Pons (tissue), 1 donor: Measurements from ENCODE around the gene TMEM266.
"Not testable (repeated sequence)": the region's sequence is repeated elsewhere in the genome, so short reads cannot be mapped to it uniquely, and the experiment has no call there.

Experiments
- DNase-seq: peaks from one replicate; pipeline ENCODE4 v3.0.0-alpha.2; 2016; ENCODE audit warnings: low spot score

TMEM266 gene

GRCh38 chr15:76059320-76060117 is at the start of gene TMEM266:
Gene TMEM266 (plus strand): TSS chr15:76059985. CDS start chr15:76134264, 74,279 bp downstream.
- DNase-seq: no peak

GRCh38 chr15:76010613-76011012 is 49.2 kb upstream of the TMEM266 start:
- no peak for DNase-seq

DNA sequence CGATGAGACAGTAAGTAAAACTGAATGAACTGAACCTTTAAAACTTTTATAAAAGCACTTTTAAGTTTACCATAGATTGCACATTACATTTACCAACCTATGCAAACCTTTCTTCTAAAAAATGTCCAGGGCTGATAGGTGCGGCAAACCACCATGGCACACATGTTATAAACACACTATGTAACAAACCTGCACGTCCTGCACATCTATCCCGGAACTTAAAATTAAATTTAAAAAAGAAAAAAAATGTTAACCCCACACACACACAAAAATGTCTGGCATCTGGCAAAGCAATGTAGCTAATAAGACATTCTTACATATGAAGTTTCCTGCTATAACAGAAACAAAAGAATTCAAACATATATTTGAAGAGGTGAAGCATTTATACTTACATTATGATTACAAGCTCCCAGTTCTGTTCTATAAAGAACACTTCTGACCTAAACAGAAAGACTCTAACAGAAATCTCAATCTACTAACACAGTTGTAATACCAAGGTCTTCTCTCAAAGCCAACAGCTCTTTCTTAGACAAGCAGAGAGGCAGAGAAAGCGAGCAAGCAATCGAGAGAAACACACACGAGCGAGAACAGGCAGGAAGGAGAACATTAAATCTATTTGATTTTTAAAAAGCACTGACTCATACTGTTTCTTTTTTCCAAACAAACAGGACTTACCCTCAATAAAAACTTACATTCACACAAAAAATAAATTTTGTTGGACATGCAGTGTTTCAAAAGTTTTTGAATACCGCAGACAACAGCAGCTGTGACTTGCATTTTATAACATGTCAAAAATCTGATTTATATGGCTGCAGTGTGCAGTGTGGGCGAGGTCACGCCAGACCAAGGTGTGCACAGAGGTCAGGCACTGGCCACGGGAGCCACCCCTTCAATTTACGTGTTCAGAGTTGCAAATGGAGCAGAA is 47.9 kb upstream of the TMEM266 start, which contains the start of gene NRG4:
NRG4 (minus strand) TSS at position 798 of the 925 bp plus-strand sequence. CDS start 1,194 bp downstream, outside the sequence.
- no peak for DNase-seq

- not testable (repeated sequence) for DNase-seq
Observed at GRCh38 chr15:76013470-76013869, 46.3 kb upstream of the TMEM266 start.

- DNase-seq: no peak
Observed at GRCh38 chr15:76024021-76024768, 35.6 kb upstream of the TMEM266 start.

GRCh38 chr15:76032046-76032445 is 27.7 kb upstream of the TMEM266 start:
- DNase-seq: no peak

- no peak for DNase-seq
Observed at GRCh38 chr15:76033438-76033837, 26.3 kb upstream of the TMEM266 start.

- DNase-seq: no peak
Observed at GRCh38 chr15:76034111-76034510, 25.7 kb upstream of the TMEM266 start.

GRCh38 chr15:76035593-76035992 is 24.2 kb upstream of the TMEM266 start:
- no peak for DNase-seq

DNA sequence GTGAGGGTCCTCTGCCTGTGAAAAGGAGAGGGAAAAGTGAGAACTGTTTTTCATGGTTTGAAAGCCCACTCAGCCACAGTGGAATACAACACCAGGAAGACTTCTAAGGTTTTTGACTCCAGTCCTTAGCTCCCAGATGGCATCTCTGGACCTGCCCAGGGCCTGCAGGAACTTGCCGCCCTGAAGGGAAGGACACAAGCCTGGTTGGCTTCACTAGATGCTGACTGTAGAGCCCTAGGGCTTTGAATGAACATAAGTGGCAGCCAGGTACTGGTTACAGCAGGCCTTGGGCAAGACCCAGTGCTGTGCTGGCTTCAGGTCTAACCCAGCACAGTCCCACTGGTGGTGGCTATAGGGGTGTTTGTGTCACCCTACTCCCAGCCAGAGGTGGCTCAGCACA is 21.3 kb upstream of the TMEM266 start:
- DNase-seq: no peak

DNA sequence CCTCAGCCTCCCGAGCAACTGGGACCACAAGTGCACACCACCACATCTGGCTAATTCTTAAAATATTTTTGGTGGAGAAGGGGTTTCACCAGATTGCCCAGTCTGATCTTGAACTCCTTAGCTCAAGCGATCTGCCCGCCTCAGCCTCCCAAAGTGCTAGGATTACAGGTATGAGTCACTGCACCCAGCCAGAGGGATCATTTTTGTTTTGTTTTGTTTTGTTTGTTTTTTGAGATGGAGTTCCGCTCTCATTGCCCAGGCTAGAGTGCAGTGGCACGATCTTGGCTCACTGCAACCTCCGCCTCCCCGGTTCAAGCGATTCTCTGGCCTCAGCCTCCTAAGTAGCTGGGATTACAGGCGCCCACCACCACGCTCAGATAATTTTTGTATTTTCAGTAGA is 5.6 kb upstream of the TMEM266 start:
- not testable (repeated sequence) for DNase-seq

DNA sequence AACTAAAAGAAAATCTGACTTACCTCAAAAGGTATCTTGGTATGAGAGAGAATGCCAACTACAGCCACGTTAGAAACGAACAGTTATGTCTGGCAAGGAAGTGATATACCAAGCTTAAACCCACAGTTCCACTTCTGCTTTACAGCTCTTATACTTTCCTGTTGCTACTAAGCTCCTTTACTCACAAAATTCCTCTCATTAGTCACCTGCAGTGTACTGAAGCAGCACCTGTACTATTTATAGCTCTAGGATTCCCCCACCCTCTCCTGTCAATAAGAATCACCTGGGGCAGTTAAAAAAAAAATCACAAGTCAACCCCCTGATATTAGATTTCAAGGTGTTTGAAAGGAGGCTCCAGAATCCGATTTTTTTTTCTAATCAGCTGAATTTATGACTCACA is 2.9 kb upstream of the TMEM266 start:
- DNase-seq: no peak

- peak; percentile 48 for DNase-seq
Observed at GRCh38 chr15:76057332-76058000, 2.3 kb upstream of the TMEM266 start.

GRCh38 chr15:76058714-76059319 is 968 bp upstream of the TMEM266 start:
- DNase-seq: peak; percentile 19

GRCh38 chr15:76060118-76060989 is 569 bp downstream of the TMEM266 start:
- no peak for DNase-seq

DNA sequence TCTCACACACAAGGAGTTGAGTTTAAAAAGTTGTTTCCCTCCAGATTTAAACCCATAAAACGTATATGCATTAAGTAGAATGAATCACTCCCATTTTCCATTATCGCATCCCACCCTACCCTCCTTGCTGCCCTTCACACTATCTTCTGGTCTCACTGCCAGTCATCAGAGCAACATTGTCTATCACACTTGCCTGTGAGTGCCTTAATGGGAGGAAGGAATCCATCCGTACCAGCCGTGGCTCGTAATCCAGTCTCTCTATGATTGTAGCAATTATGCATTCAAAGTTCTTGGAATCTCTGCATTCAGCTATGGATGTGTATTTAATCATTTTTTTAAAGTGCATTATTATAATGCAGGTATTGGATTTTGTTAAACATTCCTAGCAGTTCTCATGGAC is 1.9 kb downstream of the TMEM266 start:
- no peak for DNase-seq

DNA sequence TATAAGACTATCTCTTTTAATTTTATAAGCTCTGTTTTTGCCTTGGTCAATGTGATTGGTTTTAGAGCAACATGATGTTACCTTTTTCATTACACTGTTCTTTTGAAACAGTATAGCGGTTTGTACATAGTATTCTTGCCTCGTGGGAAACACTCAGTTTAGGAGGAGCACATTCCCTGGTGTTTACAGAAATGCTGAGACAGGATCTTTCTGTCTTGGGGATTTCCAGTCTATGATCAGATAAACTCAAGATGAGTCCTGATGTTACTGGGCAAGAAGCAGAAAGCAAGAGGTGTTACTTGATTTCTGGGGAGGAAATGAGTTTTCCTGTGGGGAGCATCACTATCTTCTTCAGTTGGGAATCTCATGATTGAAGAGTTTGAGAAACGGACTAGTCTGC is 2.5 kb downstream of the TMEM266 start:
- no peak for DNase-seq

- no peak for DNase-seq
Observed at GRCh38 chr15:76064375-76064774, 4.6 kb downstream of the TMEM266 start.

- DNase-seq: no peak
Observed at GRCh38 chr15:76065245-76065644, 5.5 kb downstream of the TMEM266 start.

DNA sequence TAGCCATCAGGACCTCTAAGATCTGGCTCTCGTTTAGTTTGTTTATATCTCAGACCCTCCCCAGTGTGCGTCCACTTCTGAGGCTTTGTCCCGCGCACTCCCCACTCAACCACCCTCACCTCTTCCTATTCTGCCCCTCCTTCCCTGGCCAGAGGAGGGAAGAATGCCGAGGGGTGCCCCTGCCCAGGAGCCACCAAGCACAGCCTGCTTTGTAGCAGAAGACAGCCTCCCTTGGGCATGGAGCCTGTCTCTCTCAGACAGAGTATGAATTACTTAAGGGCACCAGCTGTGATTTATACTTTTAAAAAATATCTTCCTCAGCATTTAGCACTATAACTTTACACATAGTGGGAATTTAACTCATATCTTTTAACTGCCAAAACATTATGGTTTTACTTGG is 6.0 kb downstream of the TMEM266 start:
- no peak for DNase-seq
